Measurements from ENCODE around the gene INPP4A.

Gene INPP4A

GRCh38 chr2:98476192-98476868, 31.7 kb downstream of the INPP4A start:
- no peak for DNase-seq (ENCODE audit: low read depth, low spot score)

GRCh38 chr2:98477036-98477435, 32.4 kb downstream of the INPP4A start:
- no peak for DNase-seq (ENCODE audit: low read depth, low spot score)

GRCh38 chr2:98477506-98477905, 32.8 kb downstream of the INPP4A start:
- DNase-seq (ENCODE audit: low read depth, low spot score), result no peak

GRCh38 chr2:98478088-98478551, 33.5 kb downstream of the INPP4A start:
- DNase-seq (ENCODE audit: low read depth, low spot score), result no peak

GRCh38 chr2:98478907-98479306, 34.2 kb downstream of the INPP4A start:
- DNase-seq (ENCODE audit: low read depth, low spot score), result no peak

- DNase-seq (ENCODE audit: low read depth, low spot score), result no peak
Measured at GRCh38 chr2:98479371-98479770, 34.7 kb downstream of the INPP4A start.

GRCh38 chr2:98479959-98480524, 35.4 kb downstream of the INPP4A start:
- no peak for DNase-seq (ENCODE audit: low read depth, low spot score)

- no peak for DNase-seq (ENCODE audit: low read depth, low spot score)
Measured at GRCh38 chr2:98480598-98480997, 35.9 kb downstream of the INPP4A start.

- DNase-seq (ENCODE audit: low read depth, low spot score), result no peak
Measured at GRCh38 chr2:98482362-98482761, 37.7 kb downstream of the INPP4A start.

GRCh38 chr2:98483257-98483861, 38.7 kb downstream of the INPP4A start:
- DNase-seq (ENCODE audit: low read depth, low spot score), result no peak

- DNase-seq (ENCODE audit: low read depth, low spot score), result no peak
Measured at GRCh38 chr2:98484121-98484557, 39.5 kb downstream of the INPP4A start.

GRCh38 chr2:98484652-98485452, 40.2 kb downstream of the INPP4A start:
- DNase-seq (ENCODE audit: low read depth, low spot score), result no peak

GRCh38 chr2:98485453-98485755, 40.7 kb downstream of the INPP4A start:
- DNase-seq (ENCODE audit: low read depth, low spot score), result no peak

GRCh38 chr2:98486374-98486981, 41.8 kb downstream of the INPP4A start:
- DNase-seq (ENCODE audit: low read depth, low spot score), result no peak

GRCh38 chr2:98487101-98487805, 42.6 kb downstream of the INPP4A start:
- DNase-seq (ENCODE audit: low read depth, low spot score), result no peak

- DNase-seq (ENCODE audit: low read depth, low spot score), result no peak
Measured at GRCh38 chr2:98487806-98488189, 43.1 kb downstream of the INPP4A start.

- DNase-seq (ENCODE audit: low read depth, low spot score), result no peak
Measured at GRCh38 chr2:98488252-98488651, 43.6 kb downstream of the INPP4A start.

GRCh38 chr2:98489486-98489885, 44.8 kb downstream of the INPP4A start:
- no peak for DNase-seq (ENCODE audit: low read depth, low spot score)

- DNase-seq (ENCODE audit: low read depth, low spot score), result no peak
Measured at GRCh38 chr2:98489971-98490962, 45.6 kb downstream of the INPP4A start.

GRCh38 chr2:98492441-98492840, 47.8 kb downstream of the INPP4A start:
- no peak for DNase-seq (ENCODE audit: low read depth, low spot score)
